ENCODE data around the gene SYCE1L. TPM values are rescaled to one million over a fixed set of nuclear protein-coding genes. Genes with fewer than 3 reads are reported as not detected.
"Not testable (repeated sequence)": the region's sequence is repeated elsewhere in the genome, so short reads cannot be mapped to it uniquely, and the experiment has no call there.

The SYCE1L gene
- total and polyA plus RNA-seq, 5 experiments from 2014 or later, result 1.2 to 22.0 (median 8.7) TPM

DNA sequence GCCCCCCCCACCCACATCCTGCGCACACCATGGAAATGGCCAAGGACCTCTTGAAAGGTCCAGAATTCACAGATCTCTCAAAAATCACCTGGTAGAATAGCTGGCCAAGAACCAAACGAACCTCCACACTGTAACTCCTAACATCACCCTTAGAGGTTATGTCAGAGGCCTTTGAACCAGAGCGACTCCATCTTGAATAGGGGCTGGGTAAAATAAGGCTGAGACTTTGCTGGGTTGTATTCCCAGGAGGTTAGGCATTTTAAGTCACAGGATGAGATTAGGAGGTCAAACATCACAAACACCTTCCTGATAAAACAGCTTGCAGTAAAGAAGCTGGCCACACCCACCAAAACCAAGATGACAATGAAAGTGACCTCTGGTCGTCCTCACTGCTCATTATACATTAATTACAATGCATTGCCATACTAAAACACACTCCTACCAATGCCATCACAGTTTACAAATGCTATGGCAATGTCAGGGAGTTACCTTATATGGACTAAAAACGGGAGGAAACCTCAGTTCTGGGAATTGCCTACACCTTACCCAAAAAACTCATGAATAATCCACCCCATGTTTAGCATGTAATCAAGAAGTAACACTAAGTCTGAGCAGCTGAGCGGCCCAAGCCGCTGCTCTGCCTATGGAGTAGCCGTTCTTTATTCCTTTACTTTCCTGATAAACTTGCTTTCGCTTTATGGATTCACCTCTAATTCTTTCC lies 34.8 kb downstream of the SYCE1L start:
- Mint-ChIP-seq H3K36me3 (no peaks in the 10 kb centered on the region), H3K4me3 (no peak overlapping the region), H3K9me3 (no peaks in the 10 kb centered on the region), H3K27ac (no peak overlapping the region), H3K4me1 (peaks cover 3 to 6% (median 3%) of the 10 kb centered on the region in 4 donors), H3K27me3 (peaks cover 16 to 34% (median 26%) of the 10 kb centered on the region in 5 donors)
- DNase-seq (no peak), ATAC-seq (no peak)
- POLR2A ChIA-PET, result no interaction called here

DNA sequence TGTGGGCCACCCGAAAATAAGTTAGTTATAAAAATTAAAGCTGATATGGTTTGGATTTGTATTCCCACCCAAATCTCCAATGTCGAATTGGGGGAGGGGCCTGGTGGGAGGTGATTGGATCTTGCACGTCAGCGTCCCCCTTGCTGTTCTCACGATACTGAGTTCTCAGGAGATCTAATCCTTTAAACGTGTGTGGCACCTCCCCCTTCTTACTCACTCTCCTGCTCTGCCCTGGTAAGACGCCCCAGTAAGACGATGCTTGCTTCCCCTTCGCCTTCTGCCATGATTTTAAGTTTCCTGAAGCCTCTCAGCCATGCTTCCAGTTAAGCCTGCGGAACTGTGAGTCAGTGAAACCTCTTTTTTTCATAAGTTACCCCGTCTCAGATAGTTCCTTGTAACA lies 35.4 kb downstream of the SYCE1L start:
- no peak overlapping the region for H3K4me3 Mint-ChIP-seq
- peaks cover 16 to 34% (median 26%) of the 10 kb centered on the region in 5 donors for H3K27me3 Mint-ChIP-seq
- no peak for DNase-seq
- no peak for ATAC-seq
- H3K36me3 Mint-ChIP-seq, result no peaks in the 10 kb centered on the region
- POLR2A ChIA-PET, result no interaction called here
- no peak overlapping the region for H3K27ac Mint-ChIP-seq
- H3K4me1 Mint-ChIP-seq, result peaks cover 3 to 6% (median 3%) of the 10 kb centered on the region in 4 donors
- no peaks in the 10 kb centered on the region for H3K9me3 Mint-ChIP-seq

DNA sequence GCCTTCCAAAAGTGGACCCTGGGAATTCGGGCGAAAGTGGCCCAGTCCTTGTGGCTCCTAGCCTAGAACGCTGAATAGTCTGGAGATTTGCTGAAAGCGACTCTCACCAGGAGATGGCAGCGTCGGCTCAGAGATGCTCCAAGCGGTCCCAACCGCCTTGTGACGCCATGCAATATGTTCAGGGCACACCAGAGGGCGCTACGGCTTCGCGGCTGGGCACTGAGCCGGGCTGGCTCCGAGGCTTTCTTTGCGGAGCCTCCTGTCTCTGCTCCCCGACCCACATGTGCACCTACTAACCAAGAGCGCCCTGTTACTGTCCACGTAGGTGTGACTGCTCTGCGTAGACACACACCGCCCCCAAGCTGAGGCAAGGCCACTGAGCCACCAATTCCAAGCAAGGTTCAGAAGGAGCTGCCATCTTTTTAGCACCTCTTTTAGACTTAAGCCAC lies 36.9 kb downstream of the SYCE1L start:
- Mint-ChIP-seq H3K27me3 (peaks cover 16 to 32% (median 19%) of the 10 kb centered on the region in 5 donors), H3K4me3 (peak overlapping the region; percentile 48 to 82 (median 66)), H3K36me3 (no peaks in the 10 kb centered on the region), H3K4me1 (peaks cover 3 to 6% (median 3%) of the 10 kb centered on the region in 4 donors), H3K9me3 (no peaks in the 10 kb centered on the region), H3K27ac (no peak overlapping the region)
- ATAC-seq, result peak; percentile 97 to 99
- POLR2A ChIA-PET, result no interaction called here
- peak; percentile 75 to 90 (median 84) for DNase-seq

DNA sequence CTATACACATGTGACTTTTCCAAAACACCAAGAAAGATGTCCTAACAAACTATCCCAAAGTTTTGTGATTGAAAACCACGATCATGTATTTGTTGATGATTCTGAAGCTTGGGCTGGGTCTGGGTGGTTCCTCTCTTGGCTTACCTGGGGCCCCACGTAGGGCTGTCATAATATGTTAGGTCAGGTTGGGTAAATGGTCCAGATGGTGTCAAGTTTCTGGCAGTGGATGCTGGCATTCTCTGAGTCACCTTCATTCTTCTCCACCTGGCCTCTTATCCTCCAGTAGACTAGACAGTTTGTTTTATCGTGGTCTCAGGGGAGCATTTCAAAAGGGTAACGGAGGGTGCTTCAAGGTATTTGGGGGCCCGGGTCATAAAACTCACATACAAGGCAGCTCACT lies 39.4 kb downstream of the SYCE1L start:
- DNase-seq (no peak), ATAC-seq (no peak)
- H3K36me3 Mint-ChIP-seq, result no peaks in the 10 kb centered on the region
- peaks cover 3 to 6% (median 3%) of the 10 kb centered on the region in 4 donors for H3K4me1 Mint-ChIP-seq
- no peaks in the 10 kb centered on the region for H3K9me3 Mint-ChIP-seq
- H3K27me3 Mint-ChIP-seq, result peaks cover 11 to 25% (median 13%) of the 10 kb centered on the region in 5 donors
- H3K27ac Mint-ChIP-seq, result no peak overlapping the region
- no peak overlapping the region for H3K4me3 Mint-ChIP-seq
- POLR2A ChIA-PET, result no interaction called here

DNA sequence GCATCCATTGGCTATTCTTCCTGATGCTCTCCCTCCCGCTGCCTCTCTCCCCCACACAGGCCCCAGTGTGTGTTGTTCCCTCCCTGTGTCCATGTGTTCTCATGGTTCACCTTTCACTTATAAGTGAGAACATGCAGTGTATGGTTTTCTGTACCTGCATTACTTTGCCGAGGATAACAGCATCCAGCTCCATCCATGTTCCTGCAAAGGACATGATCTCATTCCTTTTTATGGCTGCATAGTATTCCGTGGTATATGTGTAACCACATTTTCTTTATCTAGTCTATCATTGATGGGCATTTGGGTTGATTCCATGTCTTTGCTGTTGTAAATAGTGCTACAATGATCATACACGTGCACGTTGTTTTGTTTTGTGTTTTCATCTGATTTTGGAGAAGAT lies 43.3 kb downstream of the SYCE1L start:
- H3K27ac Mint-ChIP-seq, ATAC-seq, DNase-seq, H3K36me3 Mint-ChIP-seq, H3K4me1 Mint-ChIP-seq, H3K9me3 Mint-ChIP-seq, POLR2A ChIA-PET, H3K4me3 Mint-ChIP-seq, H3K27me3 Mint-ChIP-seq: not testable (repeated sequence)

DNA sequence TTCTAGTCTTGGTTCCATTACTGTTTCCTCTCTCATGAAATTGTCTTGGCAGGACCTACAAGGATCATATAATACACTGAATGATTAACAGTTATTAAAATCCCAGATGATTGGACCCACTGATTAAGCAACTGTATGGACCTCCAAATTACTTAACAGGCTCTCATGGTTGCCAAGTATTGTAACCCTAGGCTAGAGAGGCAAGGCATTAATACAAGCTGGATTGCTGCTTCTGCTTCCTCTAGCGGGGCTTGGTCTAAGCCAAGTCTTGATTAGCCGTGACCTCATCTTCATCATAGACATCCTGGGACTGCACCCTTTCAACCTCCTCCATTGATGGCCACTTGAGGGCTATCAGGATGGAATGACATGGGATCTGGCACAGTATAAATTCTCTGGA lies 46.9 kb downstream of the SYCE1L start:
- Mint-ChIP-seq H3K36me3 (no peaks in the 10 kb centered on the region), H3K4me1 (no peaks in the 10 kb centered on the region), H3K4me3 (no peak overlapping the region), H3K27ac (no peak overlapping the region), H3K27me3 (peaks cover 0 to 7% (median 0%) of the 10 kb centered on the region in 5 donors), H3K9me3 (no peaks in the 10 kb centered on the region)
- DNase-seq (no peak), ATAC-seq (no peak)
- POLR2A ChIA-PET, result no interaction called here

DNA sequence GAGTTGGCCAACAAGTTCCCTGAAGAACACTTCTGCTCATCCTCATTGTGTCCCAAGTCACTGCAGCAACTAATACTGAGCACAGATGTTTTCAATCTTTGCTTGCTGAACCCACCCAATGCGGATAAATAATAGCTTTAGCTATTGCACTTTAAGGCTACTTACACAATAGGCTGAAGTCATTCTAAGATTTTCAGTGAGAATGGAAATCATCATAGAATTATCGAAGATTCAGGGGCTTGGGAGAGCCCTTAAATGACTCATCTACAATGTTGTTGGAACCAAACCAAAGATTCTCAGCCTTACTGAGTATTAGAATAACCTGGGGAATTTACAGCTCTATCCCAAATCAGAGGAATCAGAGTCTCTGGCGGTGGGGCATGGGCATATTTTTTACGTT lies 51.2 kb downstream of the SYCE1L start:
- POLR2A ChIA-PET, result no interaction called here
- no peak overlapping the region for H3K4me3 Mint-ChIP-seq
- DNase-seq (no peak), ATAC-seq (no peak)
- no peaks in the 10 kb centered on the region for H3K4me1 Mint-ChIP-seq
- H3K36me3 Mint-ChIP-seq, result no peaks in the 10 kb centered on the region
- H3K27ac Mint-ChIP-seq, result no peak overlapping the region
- H3K27me3 Mint-ChIP-seq, result peaks cover 0 to 11% (median 1%) of the 10 kb centered on the region in 5 donors
- H3K9me3 Mint-ChIP-seq, result no peaks in the 10 kb centered on the region

Other genes with a start within 250 kb of the SYCE1L start
- 10 to 100 TPM; 66.2 to 76.9 TPM for gene MON1B, start 8.2 kb upstream of the SYCE1L start, total RNA-seq
- gene MON1B, start 8.2 kb upstream of the SYCE1L start, polyA plus RNA-seq, result 10 to 100 TPM; 29.0 to 40.7 (median 33.0) TPM
- gene ADAMTS18, start 235.6 kb downstream of the SYCE1L start, total RNA-seq, result not detected
- not detected for gene ADAMTS18, start 235.6 kb downstream of the SYCE1L start, polyA plus RNA-seq